HCT116 (cell line): ENCODE results near the gene CLEC16A. TPM values are rescaled to one million over a fixed set of nuclear protein-coding genes. Genes with fewer than 3 reads are reported as not detected.

Experiments
- ATAC-seq: fragments of 200-7000 bp; cut with Tn5 transposase; 2 replicates; pipeline ENCODE4 v1.9.1; 2020; ENCODE audit warnings: mild to moderate bottlenecking, moderate library complexity
- BruUV-seq: library from RNA; stranded (reverse); fragments of 400-500 nt; replicated peaks from 2 replicates; lab custom pipeline; 2021; lab: Mats Ljungman, UMichigan
- CTCF ChIA-PET: fragments of 300-600 bp; sonication (Branson Sonifier 250); formaldehyde crosslinking; loops from one replicate; lab custom pipeline; 2021; ENCODE audit warnings: antibody characterized with exemption; lab: Charles Lee
- POLR2A ChIA-PET: fragments of 300-600, 350-600 bp; sonication (Branson Sonifier 250); formaldehyde crosslinking; loops from one replicate; lab custom pipeline; 2021; ENCODE audit warnings: antibody characterized with exemption; lab: Charles Lee
- RAD21 ChIA-PET, 2 experiments: fragments of 300-600 bp; sonication (Branson Sonifier 250); formaldehyde crosslinking; loops; one replicate each; lab custom pipeline; 2023; ENCODE audit warnings: low total read pairs in 2 of 2; ENCODE audit not compliant: uncharacterized antibody in 2 of 2, unreplicated experiment in 2 of 2, low non-redundant PET in 1 of 2; lab: Charles Lee
- DNase-seq: peaks from one replicate; pipeline ENCODE4 v3.0.0-alpha.2; 2010; ENCODE audit warnings: low read depth, low spot score
- H2AFZ ChIP-seq: fragments of 200-600 bp; shearing (Covaris generic), sonication (generic); 2 replicates; pipeline ENCODE4 v1.6.1; 2017; ENCODE audit warnings: low read depth, mixed run types, mixed read lengths, antibody characterized with exemption, low read length; ENCODE audit not compliant: poor library complexity, severe bottlenecking
- H3K27ac ChIP-seq: 2 replicates; pipeline ENCODE4 v1.5.1; 2012; ENCODE audit warnings: low read depth, low read length
- H3K27me3 ChIP-seq: fragments of 200-600 bp; sonication (generic); 2 replicates; pipeline ENCODE4 v1.6.1; 2016; ENCODE audit warnings: mixed run types, low read length, mixed read lengths; ENCODE audit not compliant: insufficient read depth
- H3K36me3 ChIP-seq, 2 experiments: fragments of 200-500 bp in 1 of 2; fragments of 200-600 bp in 1 of 2; sonication (Bioruptor generic) in 1 of 2; sonication (generic) in 1 of 2; 2 replicates each; pipeline versions ENCODE4 v1.5.1 to v1.6.1; 2014 to 2016; ENCODE audit warnings: low read length in 2 of 2, inconsistent platforms in 1 of 2, mixed read lengths in 1 of 2, mixed run types in 1 of 2; ENCODE audit not compliant: insufficient read depth in 2 of 2, control insufficient read depth in 1 of 2
- H3K4me1 ChIP-seq, 2 experiments: fragments of 200-600 bp in 1 of 2; sonication (generic) in 1 of 2; 2 replicates each; pipeline versions ENCODE4 v1.5.1 to v1.6.1; 2012 to 2017; ENCODE audit warnings: low read length in 2 of 2, inconsistent platforms in 1 of 2, mild to moderate bottlenecking in 1 of 2, mixed read lengths in 1 of 2, mixed run types in 1 of 2, moderate library complexity in 1 of 2; ENCODE audit not compliant: insufficient read depth in 2 of 2, control insufficient read depth in 1 of 2
- H3K4me2 ChIP-seq: fragments of 200-600 bp; sonication (generic); 2 replicates; pipeline ENCODE4 v1.6.1; 2017; ENCODE audit warnings: mixed run types, low read length, mixed read lengths
- H3K4me3 ChIP-seq, 2 experiments: fragments of 200-600 bp in 1 of 2; sonication (generic) in 1 of 2; replicated peaks in 1 of 2; 2 replicates each; pipeline ENCODE4 v1.5.1; 2011 to 2016; ENCODE audit warnings: low read length in 2 of 2, control low read depth in 1 of 2, low read depth in 1 of 2, mild to moderate bottlenecking in 1 of 2, mixed read lengths in 1 of 2, mixed run types in 1 of 2
- H3K79me2 ChIP-seq: fragments of 200-600 bp; sonication (generic); 2 replicates; pipeline ENCODE4 v1.6.1; 2017; ENCODE audit warnings: mild to moderate bottlenecking, mixed run types, low read length, moderate library complexity, mixed read lengths; ENCODE audit not compliant: insufficient read depth
- H3K9ac ChIP-seq: fragments of 200-600 bp; sonication (generic); 2 replicates; pipeline ENCODE4 v1.6.1; 2016; ENCODE audit warnings: low read length, mixed read lengths
- H3K9me2 ChIP-seq: fragments of 200-600 bp; sonication (generic), shearing (Covaris generic); 2 replicates; pipeline ENCODE4 v1.6.1; 2017; ENCODE audit warnings: mixed run types, mild to moderate bottlenecking, moderate library complexity; ENCODE audit not compliant: insufficient read depth
- H3K9me3 ChIP-seq, 2 experiments: fragments of 200-500 bp in 1 of 2; fragments of 200-600 bp in 1 of 2; sonication (Bioruptor generic) in 1 of 2; sonication (generic) in 1 of 2; 2 replicates each; pipeline ENCODE4 v1.6.1; 2014 to 2017; ENCODE audit warnings: low read length in 2 of 2, mixed read lengths in 2 of 2, inconsistent platforms in 1 of 2, low read depth in 1 of 2, mild to moderate bottlenecking in 1 of 2, mixed run types in 1 of 2, moderate library complexity in 1 of 2; ENCODE audit not compliant: control insufficient read depth in 1 of 2, insufficient read depth in 1 of 2
- H4K20me1 ChIP-seq: fragments of 200-600 bp; sonication (generic), shearing (Covaris generic); 2 replicates; pipeline ENCODE4 v1.6.1; 2017; ENCODE audit warnings: mixed run types, mild to moderate bottlenecking, moderate library complexity; ENCODE audit not compliant: insufficient read depth
- ELF1 ChIP-seq: IDR thresholded peaks from 2 replicates; pipeline ENCODE4 v1.6.1; 2012; ENCODE audit warnings: low read depth, borderline replicate concordance
- EZH2 ChIP-seq: fragments of 200-600 bp; sonication (generic); IDR thresholded peaks from 2 replicates; pipeline ENCODE4 v1.6.1; 2017; ENCODE audit warnings: antibody characterized with exemption, mixed run types
- EZH2phosphoT487 ChIP-seq: fragments of 200-600 bp; IDR thresholded peaks from 2 replicates; pipeline ENCODE4 v1.6.1; 2018; ENCODE audit warnings: antibody characterized with exemption, borderline replicate concordance
- FOSL1 ChIP-seq: IDR thresholded peaks from 2 replicates; pipeline ENCODE4 v1.6.1; 2012; ENCODE audit warnings: low read depth
- JUND ChIP-seq: IDR thresholded peaks from 2 replicates; pipeline ENCODE4 v1.6.1; 2012
- POLR2AphosphoS5 ChIP-seq: IDR thresholded peaks from 2 replicates; pipeline ENCODE4 v1.6.1; 2011; ENCODE audit warnings: mild to moderate bottlenecking, low read depth, low read length, moderate library complexity
- REST ChIP-seq: IDR thresholded peaks from 2 replicates; pipeline ENCODE4 v1.6.1; 2012; ENCODE audit warnings: low read depth
- SIN3A ChIP-seq: IDR thresholded peaks from 2 replicates; pipeline ENCODE4 v1.6.1; 2012; ENCODE audit warnings: low read depth
- SP1 ChIP-seq: IDR thresholded peaks from 2 replicates; pipeline ENCODE4 v1.6.1; 2012; ENCODE audit warnings: low read depth
- SRF ChIP-seq: IDR thresholded peaks from 2 replicates; pipeline ENCODE4 v1.6.1; 2012; ENCODE audit warnings: low read depth
- TCF7L2 ChIP-seq: IDR thresholded peaks from 2 replicates; pipeline ENCODE4 v1.7.0; 2011; ENCODE audit warnings: borderline replicate concordance, inconsistent platforms; ENCODE audit not compliant: insufficient read depth, insufficient read length; ENCODE audit errors: extremely low read depth
- ZFX ChIP-seq: fragments of 450-650 bp; IDR thresholded peaks from 2 replicates; pipeline ENCODE4 v1.6.1; 2017
- ZNF274 ChIP-seq: fragments of 200-500 bp; sonication (Bioruptor generic); IDR thresholded peaks from 2 replicates; pipeline ENCODE4 v1.6.1; 2014; ENCODE audit warnings: mild to moderate bottlenecking, low read depth, low read length, inconsistent platforms
- intact Hi-C: fragments of 100-400 bp; cut with micrococcal nuclease; formaldehyde crosslinking; loops from 2 replicates; pipeline ENCODE4 v1.10.0; 2022
- total RNA-seq: library from RNA; stranded (reverse); gene quantifications from one replicate; pipeline ENCODE4 v1.2.1, GENCODE V29; 2021; ENCODE audit not compliant: unreplicated experiment
- TF ChIP-seq, protein P1 (sequence below), 3 experiments: fragments of 200-600 bp in 1 of 3; sonication (generic) in 1 of 3; IDR thresholded peaks in 2 of 3; conservative IDR thresholded peaks in 1 of 3; 2 replicates each; pipeline ENCODE4 v1.5.1; 2012 to 2017; ENCODE audit warnings: low read depth in 2 of 3, low read length in 2 of 3, antibody characterized with exemption in 1 of 3, borderline replicate concordance in 1 of 3, control low read depth in 1 of 3, mild to moderate bottlenecking in 1 of 3, mixed read lengths in 1 of 3, mixed run types in 1 of 3, moderate library complexity in 1 of 3; ENCODE audit not compliant: insufficient read depth in 1 of 3

The CLEC16A gene
- total RNA-seq, 1 experiment from 2014 or later: 18.0 TPM

- Histone ChIP-seq H2AFZ (no peak overlapping the region), H3K79me2 (peaks cover 29% of the 10 kb centered on the region), H3K27me3 (no peaks in the 10 kb centered on the region), H3K27ac (no peak overlapping the region), H3K4me1 (no peaks in the 10 kb centered on the region), H3K9me3 (no peaks in the 10 kb centered on the region), H3K4me2 (no peak overlapping the region), H4K20me1 (no peaks in the 10 kb centered on the region), H3K9me2 (no peaks in the 10 kb centered on the region), H3K36me3 (peaks cover 5 to 16% of the 10 kb centered on the region in 2 experiments; a peak in 3 of 4 replicates), H3K4me3 (no peak overlapping the region), H3K9ac (no peak overlapping the region)
- RAD21 ChIA-PET: no interaction called here
- CTCF ChIA-PET: interaction anchor here (0.9 kb wide), 1 partner anchor 415 kb away, joined by 3 read pairs; no protein-coding TSS in a partner anchor
- no peak for ATAC-seq
- intact Hi-C loops: no loop called here
- DNase-seq: no peak
- POLR2A ChIA-PET: no interaction called here
- no peak for TF ChIP-seq SRF
- TF ChIP-seq POLR2AphosphoS5: no peak
- TF ChIP-seq ELF1: no peak
- no peak for TF ChIP-seq EZH2phosphoT487
- TF ChIP-seq FOSL1: no peak
- no peak for TF ChIP-seq SIN3A
- no peak for TF ChIP-seq ZFX
- TF ChIP-seq JUND: no peak
- BruUV-seq: no TSS peak
Observed at GRCh38 chr16:10929853-10930754, 14.3 kb upstream of the CLEC16A start.

GRCh38 chr16:10930755-10931093 is 13.6 kb upstream of the CLEC16A start:
- intact Hi-C loops: no loop called here
- no peaks in the 10 kb centered on the region for H3K9me2 ChIP-seq
- BruUV-seq: no TSS peak
- no peaks in the 10 kb centered on the region for H3K27me3 ChIP-seq
- H3K36me3 ChIP-seq: peaks cover 5 to 13% of the 10 kb centered on the region in 2 experiments; a peak in 3 of 4 replicates
- ATAC-seq (0 out of 2 replicates have a peak, but pooled peaks have one; percentile 34), DNase-seq (no peak)
- peaks cover 35% of the 10 kb centered on the region for H3K79me2 ChIP-seq
- no peaks in the 10 kb centered on the region for H3K4me1 ChIP-seq
- ChIA-PET POLR2A (no interaction called here), RAD21 (no interaction called here), CTCF (interaction anchor here (0.9 kb wide), 1 partner anchor 416 kb away, joined by 3 read pairs; no protein-coding TSS in a partner anchor)
- no peak overlapping the region for H3K9ac ChIP-seq
- H3K27ac ChIP-seq: no peak overlapping the region
- H3K4me3 ChIP-seq: no peak overlapping the region
- no peak overlapping the region for H3K4me2 ChIP-seq
- 0 out of 2 replicates have a peak, but pooled peaks cover 3% of the 10 kb centered on the region for H4K20me1 ChIP-seq
- no peak for TF ChIP-seq SP1
- TF ChIP-seq REST: no peak
- no peak for TF ChIP-seq SIN3A
- no peak for TF ChIP-seq EZH2
- TF ChIP-seq, protein P1, sequence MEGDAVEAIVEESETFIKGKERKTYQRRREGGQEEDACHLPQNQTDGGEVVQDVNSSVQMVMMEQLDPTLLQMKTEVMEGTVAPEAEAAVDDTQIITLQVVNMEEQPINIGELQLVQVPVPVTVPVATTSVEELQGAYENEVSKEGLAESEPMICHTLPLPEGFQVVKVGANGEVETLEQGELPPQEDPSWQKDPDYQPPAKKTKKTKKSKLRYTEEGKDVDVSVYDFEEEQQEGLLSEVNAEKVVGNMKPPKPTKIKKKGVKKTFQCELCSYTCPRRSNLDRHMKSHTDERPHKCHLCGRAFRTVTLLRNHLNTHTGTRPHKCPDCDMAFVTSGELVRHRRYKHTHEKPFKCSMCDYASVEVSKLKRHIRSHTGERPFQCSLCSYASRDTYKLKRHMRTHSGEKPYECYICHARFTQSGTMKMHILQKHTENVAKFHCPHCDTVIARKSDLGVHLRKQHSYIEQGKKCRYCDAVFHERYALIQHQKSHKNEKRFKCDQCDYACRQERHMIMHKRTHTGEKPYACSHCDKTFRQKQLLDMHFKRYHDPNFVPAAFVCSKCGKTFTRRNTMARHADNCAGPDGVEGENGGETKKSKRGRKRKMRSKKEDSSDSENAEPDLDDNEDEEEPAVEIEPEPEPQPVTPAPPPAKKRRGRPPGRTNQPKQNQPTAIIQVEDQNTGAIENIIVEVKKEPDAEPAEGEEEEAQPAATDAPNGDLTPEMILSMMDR (IDR thresholded peaks at IDR 0.05 in 2 of 3, conservative IDR thresholded peaks at IDR 0.05 in 1 of 3; ENCODE audit: borderline replicate concordance in 1 of 3, insufficient read depth in 1 of 3, low read depth in 2 of 3, low read length in 2 of 3): 0 out of 6 replicates have a peak, but pooled peaks of 1 of the 3 experiments have one; percentile 7
- no peak for TF ChIP-seq ZNF274
- no peak for TF ChIP-seq TCF7L2
- H3K9me3 ChIP-seq: no peaks in the 10 kb centered on the region
- H2AFZ ChIP-seq: no peak overlapping the region
